Adrenal gland (tissue), 12 donors: ENCODE results near the gene ASB1. TPM values are rescaled to one million over a fixed set of nuclear protein-coding genes. Genes with fewer than 3 reads are reported as not detected.
"Not testable (repeated sequence)": the region's sequence is repeated elsewhere in the genome, so short reads cannot be mapped to it uniquely, and the experiment has no call there.

Source experiments
- DNase-seq, 7 donors: peaks; one replicate each; pipeline ENCODE4 v3.0.0-alpha.2; 2019 to 2020
- H3K27ac ChIP-seq, 5 donors: fragments of 200-600 bp; sonication (generic) in 4 of 5; 1 replicate in 3 of 5; 2 replicates in 2 of 5; pipeline versions ENCODE4 v1.5.1 to v1.8.0; 2016 to 2020; ENCODE audit warnings: mild to moderate bottlenecking in 1 of 5
- H3K27me3 ChIP-seq: fragments of 200-600 bp; 2 replicates; pipeline ENCODE4 v1.8.0; 2021
- H3K36me3 ChIP-seq, 2 donors: fragments of 200-600 bp; replicated peaks in 1 of 2; 1 replicate in 1 of 2; 2 replicates in 1 of 2; pipeline versions ENCODE4 v1.5.1 to v1.8.0; 2018 to 2022
- H3K4me1 ChIP-seq, 2 donors: fragments of 200-600 bp; replicated peaks in 1 of 2; 1 replicate in 1 of 2; 2 replicates in 1 of 2; pipeline versions ENCODE4 v1.5.1 to v1.8.0; 2018 to 2021
- H3K4me3 ChIP-seq, 4 donors: fragments of 200-600 bp; sonication (generic) in 3 of 4; one replicate each; pipeline ENCODE4 v1.5.1; 2016 to 2018
- H3K9me3 ChIP-seq, 3 donors: fragments of 200-600 bp; sonication (generic) in 1 of 3; replicated peaks in 1 of 3; 1 replicate in 2 of 3; 2 replicates in 1 of 3; pipeline versions ENCODE4 v1.5.1 to v1.8.0; 2016 to 2021
- CTCF ChIP-seq, 6 experiments: fragments of 450-650 bp in 4 of 6; fragments of 200-600 bp in 2 of 6; sonication (generic) in 1 of 6; IDR thresholded peaks; 1 replicate in 5 of 6; 2 replicates in 1 of 6; pipeline versions ENCODE4 v1.5.1 to v1.8.0; 2016 to 2021; ENCODE audit warnings: antibody characterized with exemption in 6 of 6, mild to moderate bottlenecking in 2 of 6, moderate library complexity in 1 of 6
- POLR2A ChIP-seq, 2 donors: fragments of 450-650 bp; IDR thresholded peaks; one replicate each; pipeline ENCODE4 v1.6.1; 2017; ENCODE audit warnings: antibody characterized with exemption in 2 of 2, mild to moderate bottlenecking in 2 of 2, moderate library complexity in 1 of 2
- WGBS, 4 donors: extraction: QIAGEN DNeasy Blood & Tissue Kit in 2 of 4; methylation state at CpG; one replicate each; pipeline versions ENCODE4 v1.1.5 to v1.1.7; 2013 to 2017; 5-methylcytosine and 5-hydroxymethylcytosine counted together
- intact Hi-C, 2 donors: fragments of 100-400 bp; cut with DNase I; formaldehyde crosslinking; loops; one replicate each; pipeline versions ENCODE4 v1.14.1 to v1.15.0; 2022 to 2023
- polyA plus RNA-seq, 3 donors: library from polyadenylated mRNA; stranded (reverse); fragments of 200-250 nt in 2 of 3; fragments of 350-450 nt in 1 of 3; fragmentation: Illumina TruSeq in 1 of 3; extraction: RNeasy Lipid Tissue Mini Kit (QIAGEN cat#74804) in 1 of 3; gene quantifications; one replicate each; pipeline ENCODE4 v1.2.3, GENCODE V29; 2013 to 2014
- total RNA-seq, 9 donors: library from RNA; depleted of rRNA in 4 of 9; stranded (reverse); fragments of >200 nt in 4 of 9; fragments of 120-200 nt in 1 of 9; fragmentation: NEBNext Ultra II Directional in 1 of 9; extraction: Animal tissue kit (Norgen Biotek cat#: 25700) in 1 of 9; gene quantifications; one replicate each; pipeline versions ENCODE4 v1.1.0 to v1.2.4, GENCODE V29; 2013 to 2023
- donor health status: healthy with polysubstance abuse.
- donor health status: Bipolar disorder and iron deficiency.
- donor health status: DM: yes; HTN: yes; CAD: no.
- donor health status: DM: no; HTN: no; CAD: no.
- donor health status: DM: no; HTN: no; CAD: no.
- donor health status: DM: yes; HTN: yes; CAD: no.

ASB1 gene
- total and polyA plus RNA-seq, 12 donors: 12.2 to 28.8 (median 19.6) TPM

GRCh38 chr2:238441262-238442114 lies 14.8 kb downstream of the ASB1 start:
- Histone ChIP-seq H3K27ac (no peak overlapping the region), H3K4me1 (peaks cover 0 to 17% of the 10 kb centered on the region in 2 donors), H3K36me3 (peaks cover 0 to 34% of the 10 kb centered on the region in 2 donors), H3K27me3 (no peaks in the 10 kb centered on the region), H3K4me3 (no peak overlapping the region), H3K9me3 (no peaks in the 10 kb centered on the region)
- TF ChIP-seq CTCF (IDR thresholded peaks at IDR 0.05) (no peak), POLR2A (IDR thresholded peaks at IDR 0.05) (no peak)
- peak in 1 of 7 donors; percentile 45 for DNase-seq
- intact Hi-C loops: no loop called here
- 69 to 81% (median 76%) methylated on average over 13 to 17 of the region's 17 CpGs for WGBS, 4 donors

- H3K36me3 ChIP-seq: peaks cover 0 to 34% of the 10 kb centered on the region in 2 donors
- peaks cover 0 to 17% of the 10 kb centered on the region in 2 donors for H3K4me1 ChIP-seq
- H3K27ac ChIP-seq, H3K4me3 ChIP-seq, DNase-seq, intact Hi-C loops, H3K27me3 ChIP-seq, H3K9me3 ChIP-seq: not testable (repeated sequence)
- WGBS, 4 donors: 85 to 88% (median 87%) methylated on average over 6 of the region's 6 CpGs
Measured at GRCh38 chr2:238442257-238442656, 15.5 kb downstream of the ASB1 start.

- intact Hi-C loops: no loop called here
- WGBS, 4 donors: 93 to 98% (median 97%) methylated on average over 7 to 13 of the region's 13 CpGs
- H3K27me3 ChIP-seq: no peaks in the 10 kb centered on the region
- TF ChIP-seq POLR2A (IDR thresholded peaks at IDR 0.05) (no peak), CTCF (IDR thresholded peaks at IDR 0.05) (no peak)
- H3K36me3 ChIP-seq: peaks cover 0 to 37% of the 10 kb centered on the region in 2 donors
- DNase-seq: peak in 2 of 7 donors; percentile 12 to 30
- H3K27ac ChIP-seq: no peak overlapping the region
- no peak overlapping the region for H3K4me3 ChIP-seq
- H3K9me3 ChIP-seq: no peaks in the 10 kb centered on the region
- peaks cover 0 to 10% of the 10 kb centered on the region in 2 donors for H3K4me1 ChIP-seq
Measured at GRCh38 chr2:238444242-238444641, 17.5 kb downstream of the ASB1 start.

- H3K4me3 ChIP-seq: no peak overlapping the region
- H3K9me3 ChIP-seq: no peaks in the 10 kb centered on the region
- peaks cover 0 to 37% of the 10 kb centered on the region in 2 donors for H3K36me3 ChIP-seq
- H3K27me3 ChIP-seq: no peaks in the 10 kb centered on the region
- intact Hi-C loops: no loop called here
- 80 to 87% (median 85%) methylated on average over 11 to 17 of the region's 17 CpGs for WGBS, 4 donors
- peak in 1 of 7 donors; percentile 27 for DNase-seq
- TF ChIP-seq CTCF (IDR thresholded peaks at IDR 0.05): no peak
- TF ChIP-seq POLR2A (IDR thresholded peaks at IDR 0.05): no peak
- H3K4me1 ChIP-seq: peaks cover 7 to 10% of the 10 kb centered on the region in 2 donors
- no peak overlapping the region for H3K27ac ChIP-seq
Measured at GRCh38 chr2:238445409-238446190, 18.9 kb downstream of the ASB1 start.
